Activated naive CD4-positive, alpha-beta T cell treated with anti-CD3 and anti-CD28 coated beads for 36 hours (primary cell): ENCODE measurements around the gene NRXN3. TPM values are rescaled to one million over a fixed set of nuclear protein-coding genes. Genes with fewer than 3 reads are reported as not detected.

Source experiments
- CTCF ChIA-PET: fragments of 350-600 bp; sonication (Branson Sonifier 250); formaldehyde crosslinking; loops from one replicate; lab custom pipeline; 2021; ENCODE audit warnings: antibody characterized with exemption; lab: Charles Lee
- DNase-seq: peaks from one replicate; pipeline ENCODE4 v3.0.0-alpha.2; 2020
- H3K27ac Mint-ChIP-seq: one replicate; pipeline ENCODE4 v1.8.0; 2021; ENCODE audit warnings: mild to moderate bottlenecking, mixed read lengths
- H3K27me3 Mint-ChIP-seq: one replicate; pipeline ENCODE4 v1.8.0; 2021; ENCODE audit warnings: low read depth, mixed read lengths
- H3K36me3 Mint-ChIP-seq: one replicate; pipeline ENCODE4 v1.8.0; 2021; ENCODE audit warnings: low read depth, mixed read lengths
- H3K4me1 Mint-ChIP-seq: one replicate; pipeline ENCODE4 v1.8.0; 2021; ENCODE audit warnings: low read depth, mixed read lengths
- H3K4me3 Mint-ChIP-seq: one replicate; pipeline ENCODE4 v1.8.0; 2021; ENCODE audit warnings: mild to moderate bottlenecking, moderate library complexity, mixed read lengths
- H3K9me3 Mint-ChIP-seq: one replicate; pipeline ENCODE4 v1.8.0; 2021; ENCODE audit warnings: mixed read lengths
- intact Hi-C: fragments of 100-400 bp; cut with micrococcal nuclease; formaldehyde crosslinking; loops from one replicate; pipeline ENCODE4 v1.15.1; 2023
- total RNA-seq, 2 experiments: library from RNA; stranded (reverse); gene quantifications; one replicate each; pipeline ENCODE4 v1.2.3, GENCODE V29; 2021

Gene NRXN3
- total RNA-seq, 2 experiments from 2014 or later = not detected

DNA sequence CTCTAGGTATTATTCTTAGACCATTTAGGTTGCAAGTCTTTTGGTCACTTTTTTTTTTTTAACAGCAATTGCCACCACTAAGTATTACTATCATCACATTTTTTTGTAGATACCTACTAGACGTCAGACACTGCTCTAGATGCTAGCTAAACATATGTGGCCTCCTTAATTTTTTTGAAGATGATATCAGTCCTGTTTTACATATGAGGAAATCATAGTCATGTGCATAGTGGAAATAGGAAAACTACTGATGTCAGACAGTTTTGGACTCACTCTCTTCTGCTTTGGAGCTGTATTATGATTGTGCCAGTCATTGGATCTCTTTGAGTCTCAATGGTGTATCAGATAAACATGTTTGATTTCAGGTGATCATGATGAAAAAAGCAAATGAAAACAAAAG is 1736.8 kb downstream of the NRXN3 start:
- CTCF ChIA-PET = no interaction called here

DNA sequence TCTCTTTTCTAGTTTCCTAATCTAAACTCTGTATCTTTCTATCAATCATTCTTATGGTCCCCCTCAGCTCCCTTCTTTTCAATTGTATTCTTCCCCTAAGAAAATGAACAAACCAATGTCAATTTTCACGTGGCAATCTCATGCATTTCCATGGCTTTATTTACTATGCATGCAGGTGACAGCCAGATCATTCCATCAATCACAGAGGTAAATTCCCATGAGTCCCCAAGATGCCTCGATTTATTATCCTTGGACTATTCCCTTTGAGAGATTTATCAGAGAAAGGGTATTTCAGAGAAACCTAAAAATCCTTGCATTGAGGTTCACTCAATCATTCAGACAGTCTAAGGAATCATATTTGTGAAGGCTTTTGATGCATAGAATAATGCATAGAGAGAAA is 1739.9 kb downstream of the NRXN3 start:
- Mint-ChIP-seq H3K27me3 (no peaks in the 10 kb centered on the region), H3K4me1 (no peaks in the 10 kb centered on the region), H3K4me3 (no peak overlapping the region), H3K36me3 (no peaks in the 10 kb centered on the region), H3K27ac (no peak overlapping the region), H3K9me3 (peaks cover 4% of the 10 kb centered on the region)
- CTCF ChIA-PET = no interaction called here
- intact Hi-C loops = no loop called here
- DNase-seq = no peak

More for the DNA sequence above, 1736.8 kb downstream of the NRXN3 start:
- no peaks in the 10 kb centered on the region for H3K36me3 Mint-ChIP-seq
- no peaks in the 10 kb centered on the region for H3K27me3 Mint-ChIP-seq
- no peaks in the 10 kb centered on the region for H3K4me1 Mint-ChIP-seq
- no peaks in the 10 kb centered on the region for H3K9me3 Mint-ChIP-seq
- H3K27ac Mint-ChIP-seq = no peak overlapping the region
- no peak for DNase-seq
- intact Hi-C loops = no loop called here
- H3K4me3 Mint-ChIP-seq = no peak overlapping the region

GRCh38 chr14:79911744-79912143 is 1741.6 kb downstream of the NRXN3 start:
- Mint-ChIP-seq H3K4me3 (no peak overlapping the region), H3K27me3 (no peaks in the 10 kb centered on the region), H3K4me1 (no peaks in the 10 kb centered on the region), H3K27ac (no peak overlapping the region), H3K36me3 (no peaks in the 10 kb centered on the region), H3K9me3 (peaks cover 4% of the 10 kb centered on the region)
- intact Hi-C loops = no loop called here
- CTCF ChIA-PET = no interaction called here
- no peak for DNase-seq

GRCh38 chr14:79914595-79914994 is 1744.4 kb downstream of the NRXN3 start:
- Mint-ChIP-seq H3K27ac (no peak overlapping the region), H3K27me3 (no peaks in the 10 kb centered on the region), H3K9me3 (peaks cover 11% of the 10 kb centered on the region), H3K4me3 (no peak overlapping the region), H3K4me1 (no peaks in the 10 kb centered on the region), H3K36me3 (no peaks in the 10 kb centered on the region)
- CTCF ChIA-PET = interaction anchor here (0.5 kb wide), 1 partner anchor 434 kb away, joined by 3 read pairs; no protein-coding TSS in a partner anchor
- no peak for DNase-seq
- intact Hi-C loops = no loop called here

GRCh38 chr14:79915406-79915805 is 1745.2 kb downstream of the NRXN3 start:
- Mint-ChIP-seq H3K9me3 (peaks cover 11% of the 10 kb centered on the region), H3K27ac (no peak overlapping the region), H3K27me3 (no peaks in the 10 kb centered on the region), H3K4me3 (no peak overlapping the region), H3K36me3 (no peaks in the 10 kb centered on the region), H3K4me1 (no peaks in the 10 kb centered on the region)
- intact Hi-C loops = no loop called here
- no peak for DNase-seq
- CTCF ChIA-PET = no interaction called here

GRCh38 chr14:79916281-79916680 is 1746.1 kb downstream of the NRXN3 start:
- Mint-ChIP-seq H3K27ac (no peak overlapping the region), H3K4me1 (no peaks in the 10 kb centered on the region), H3K27me3 (no peaks in the 10 kb centered on the region), H3K36me3 (no peaks in the 10 kb centered on the region), H3K9me3 (peaks cover 11% of the 10 kb centered on the region), H3K4me3 (no peak overlapping the region)
- intact Hi-C loops = no loop called here
- DNase-seq = no peak
- CTCF ChIA-PET = no interaction called here

DNA sequence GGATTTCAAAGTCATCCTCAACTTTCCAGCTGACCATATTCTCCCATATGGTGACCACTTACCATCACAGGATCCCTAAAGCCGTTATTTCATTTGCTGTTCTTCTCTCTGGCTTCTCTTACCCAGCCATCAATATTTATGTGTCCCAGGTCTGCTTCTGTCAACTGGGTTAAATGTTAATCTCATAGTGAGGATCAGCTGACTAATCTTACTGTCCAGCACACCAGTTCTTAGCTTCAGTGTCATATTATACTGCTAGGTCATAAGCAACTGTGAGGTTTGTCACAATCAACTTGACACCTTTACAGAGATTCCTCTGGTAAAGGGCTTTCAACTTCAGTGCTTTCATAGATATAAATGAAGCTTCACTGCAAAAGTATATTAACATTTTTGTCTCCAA is 1746.7 kb downstream of the NRXN3 start:
- DNase-seq = no peak
- intact Hi-C loops = no loop called here
- peaks cover 13% of the 10 kb centered on the region for H3K9me3 Mint-ChIP-seq
- no peaks in the 10 kb centered on the region for H3K36me3 Mint-ChIP-seq
- H3K4me3 Mint-ChIP-seq = no peak overlapping the region
- H3K4me1 Mint-ChIP-seq = no peaks in the 10 kb centered on the region
- H3K27ac Mint-ChIP-seq = no peak overlapping the region
- no peaks in the 10 kb centered on the region for H3K27me3 Mint-ChIP-seq
- CTCF ChIA-PET = no interaction called here
